GM19351 (cell line): Measurements from ENCODE around the gene CTSA.
A peak's percentile ranks its signal among the peaks of the same experiment; 100 is the strongest.
"Not testable (repeated sequence)": the region's sequence is repeated elsewhere in the genome, so short reads cannot be mapped to it uniquely, and the experiment has no call there.

Experiments
- ATAC-seq: cut with Tn5 transposase; IDR thresholded peaks from one replicate; pipeline ENCODE4 v1.9.1; 2021; ENCODE audit warnings: mild to moderate bottlenecking, moderate library complexity; ENCODE audit not compliant: unreplicated experiment

Gene CTSA

DNA sequence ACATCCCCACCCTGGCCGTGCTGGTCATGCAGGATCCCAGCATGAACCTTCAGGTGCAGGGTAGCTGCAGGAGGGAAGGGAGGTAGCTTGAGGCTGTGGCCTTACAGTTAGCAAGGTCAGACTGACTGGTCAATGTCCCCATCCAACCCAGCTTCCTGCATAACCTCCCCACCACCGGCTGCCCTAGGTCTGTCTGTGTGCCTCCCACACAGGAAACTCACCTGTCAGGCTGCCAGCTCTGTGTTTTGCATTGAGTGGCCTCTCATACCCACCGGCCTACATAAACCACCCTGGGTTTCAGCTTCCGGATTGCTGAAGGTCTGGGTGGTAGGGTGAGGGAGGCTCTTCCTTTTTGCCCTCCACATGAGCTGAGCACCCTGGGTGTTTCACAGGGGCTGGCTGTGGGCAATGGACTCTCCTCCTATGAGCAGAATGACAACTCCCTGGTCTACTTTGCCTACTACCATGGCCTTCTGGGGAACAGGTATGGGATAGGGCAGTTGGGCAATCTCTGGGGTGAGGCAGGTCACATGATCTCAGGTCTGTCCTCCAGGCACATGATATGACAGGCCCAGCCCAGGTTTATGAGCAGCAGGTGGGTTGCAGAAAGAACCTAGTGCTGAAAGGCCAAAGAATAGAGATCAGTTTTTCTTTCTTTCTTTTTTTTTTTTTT, 1.8 kb downstream of the CTSA start:
- ATAC-seq: no peak

GRCh38 chr20:45893831-45894230, 2.7 kb downstream of the CTSA start:
- ATAC-seq: no peak

DNA sequence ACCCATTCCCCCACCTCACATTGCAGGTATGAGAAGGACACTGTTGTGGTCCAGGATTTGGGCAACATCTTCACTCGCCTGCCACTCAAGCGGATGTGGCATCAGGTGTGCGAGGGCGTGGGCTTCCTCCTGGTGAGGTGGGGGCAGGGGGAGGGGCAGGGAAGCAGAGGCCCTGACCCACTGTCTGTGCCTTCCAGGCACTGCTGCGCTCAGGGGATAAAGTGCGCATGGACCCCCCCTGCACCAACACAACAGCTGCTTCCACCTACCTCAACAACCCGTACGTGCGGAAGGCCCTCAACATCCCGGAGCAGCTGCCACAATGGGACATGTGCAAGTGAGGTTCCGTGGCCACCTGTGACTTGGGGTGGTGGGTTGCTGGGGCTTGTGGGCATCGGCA, 3.7 kb downstream of the CTSA start:
- ATAC-seq: no peak

GRCh38 chr20:45896641-45897161, 5.6 kb downstream of the CTSA start:
- ATAC-seq: no peak

DNA sequence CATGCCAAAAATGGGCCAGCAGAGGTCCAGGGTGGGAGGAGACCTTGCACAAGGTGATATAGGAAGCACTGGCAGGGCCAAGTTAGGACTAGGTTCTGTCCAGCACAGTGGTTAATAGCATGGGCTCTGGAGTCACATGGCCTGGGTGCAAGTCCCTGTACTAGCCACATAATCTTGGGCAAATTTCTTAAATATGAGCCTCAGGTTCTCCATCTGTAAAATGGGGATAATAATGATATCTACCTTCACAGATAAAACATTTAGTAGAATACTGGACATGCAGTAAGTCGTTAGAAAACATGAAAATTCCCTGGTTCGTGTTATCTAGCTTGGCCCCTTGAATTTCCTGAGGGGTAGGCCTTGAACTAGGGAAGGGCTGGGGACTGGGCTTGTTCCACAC, 6.2 kb downstream of the CTSA start:
- no peak for ATAC-seq

DNA sequence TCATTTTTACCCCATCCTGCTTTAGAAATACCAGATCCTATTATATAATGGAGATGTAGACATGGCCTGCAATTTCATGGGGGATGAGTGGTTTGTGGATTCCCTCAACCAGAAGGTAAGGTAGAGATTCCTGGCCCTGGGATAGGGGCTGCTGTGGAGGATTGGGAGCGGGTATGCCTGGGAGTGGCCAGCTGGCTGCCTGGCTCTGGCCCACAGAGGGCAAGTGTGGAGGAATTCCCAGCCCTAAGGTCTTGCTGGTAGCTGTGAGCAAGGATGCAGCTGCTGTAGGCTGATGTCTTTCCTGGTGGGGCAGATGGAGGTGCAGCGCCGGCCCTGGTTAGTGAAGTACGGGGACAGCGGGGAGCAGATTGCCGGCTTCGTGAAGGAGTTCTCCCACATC, 6.6 kb downstream of the CTSA start:
- ATAC-seq: no peak

DNA sequence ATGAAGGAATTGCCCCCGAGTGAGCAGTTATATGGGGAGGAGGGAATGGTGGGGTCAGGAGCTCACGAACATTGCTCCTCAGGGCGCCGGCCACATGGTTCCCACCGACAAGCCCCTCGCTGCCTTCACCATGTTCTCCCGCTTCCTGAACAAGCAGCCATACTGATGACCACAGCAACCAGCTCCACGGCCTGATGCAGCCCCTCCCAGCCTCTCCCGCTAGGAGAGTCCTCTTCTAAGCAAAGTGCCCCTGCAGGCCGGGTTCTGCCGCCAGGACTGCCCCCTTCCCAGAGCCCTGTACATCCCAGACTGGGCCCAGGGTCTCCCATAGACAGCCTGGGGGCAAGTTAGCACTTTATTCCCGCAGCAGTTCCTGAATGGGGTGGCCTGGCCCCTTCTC, 7.2 kb downstream of the CTSA start:
- no peak for ATAC-seq

DNA sequence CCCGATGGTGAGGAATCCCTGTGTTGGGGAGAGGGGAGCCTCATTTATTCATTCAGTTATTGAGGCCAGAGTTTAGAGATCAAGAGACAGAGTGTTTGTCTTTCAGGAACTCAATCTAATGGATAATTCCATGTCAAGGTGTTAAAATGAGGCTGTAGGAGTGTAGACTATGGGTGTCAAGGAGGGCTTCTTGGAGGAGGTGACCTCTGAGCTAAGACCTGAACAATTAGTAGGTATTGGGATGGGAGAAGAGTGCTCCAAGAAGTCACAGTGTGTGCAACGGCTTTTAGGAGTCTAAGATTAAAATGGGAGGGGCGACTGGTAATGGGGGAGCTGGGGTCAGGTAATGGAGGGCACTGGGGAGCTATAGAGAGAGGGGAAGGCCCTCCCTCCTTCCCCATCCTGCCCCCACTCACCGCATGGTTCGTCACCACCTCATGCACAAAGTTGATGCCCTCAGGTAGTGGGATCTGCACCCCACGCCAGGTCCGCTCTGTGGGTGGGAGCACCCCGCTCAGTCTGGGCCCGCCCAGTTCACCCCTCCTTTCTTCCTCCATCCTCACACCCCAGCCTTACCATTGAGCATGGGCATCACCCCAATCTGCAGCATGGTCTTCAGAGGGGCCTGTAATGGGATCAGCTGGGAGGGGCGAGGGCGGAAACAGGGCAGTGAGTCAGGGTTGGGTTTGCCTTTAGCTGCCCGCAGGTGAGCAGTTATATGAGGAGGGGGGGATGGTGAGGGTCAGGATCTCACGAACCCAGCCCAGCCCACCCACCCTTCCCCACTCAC, 8.1 kb downstream of the CTSA start:
- ATAC-seq: no peak

DNA sequence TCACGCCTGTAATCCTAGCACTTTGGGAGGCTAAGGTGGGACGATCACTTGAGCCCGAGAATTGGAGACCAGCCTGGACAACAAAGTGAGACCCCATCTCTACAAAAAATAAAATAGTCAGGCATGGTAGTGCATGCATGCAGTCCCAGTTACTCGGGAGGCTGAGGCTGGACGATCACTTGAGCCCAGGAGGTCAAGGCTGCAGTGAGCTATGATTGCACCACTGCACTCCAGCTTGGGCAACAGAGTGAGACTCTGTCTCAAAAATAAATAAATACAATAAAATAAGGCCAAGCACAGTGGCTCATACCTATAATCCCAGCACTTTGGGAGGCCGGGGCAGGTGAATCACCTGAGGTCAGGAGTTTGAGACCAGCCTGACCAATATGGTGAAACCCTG, 10.2 kb downstream of the CTSA start:
- not testable (repeated sequence) for ATAC-seq

DNA sequence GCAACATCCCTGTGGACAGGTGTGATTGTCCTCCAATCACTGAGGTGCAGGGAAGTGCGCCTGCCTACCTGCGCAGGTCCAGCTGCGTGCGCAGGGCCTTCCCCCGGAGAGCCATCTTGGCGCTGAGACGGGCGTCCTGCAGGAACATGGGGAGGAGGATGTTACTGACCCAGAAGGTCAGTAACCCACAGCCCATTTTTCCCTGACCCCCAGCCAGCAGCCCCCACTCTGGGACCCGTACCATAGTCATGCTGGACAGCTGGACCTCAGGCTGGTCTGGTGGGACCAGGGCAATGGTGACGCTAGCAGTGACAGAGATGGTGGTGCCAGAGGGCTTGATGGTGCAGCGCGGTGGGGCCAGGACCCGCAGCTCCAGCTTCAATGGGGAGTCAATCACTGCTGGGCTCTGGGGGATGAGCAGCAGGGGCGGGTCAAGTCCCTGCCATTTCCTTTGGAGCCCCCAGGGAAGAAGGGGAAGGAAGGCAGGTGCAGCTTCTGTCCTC, 11.1 kb downstream of the CTSA start:
- no peak for ATAC-seq

- no peak for ATAC-seq
Observed at GRCh38 chr20:45904583-45905504, 13.7 kb downstream of the CTSA start.

GRCh38 chr20:45905505-45906079, 14.5 kb downstream of the CTSA start:
- ATAC-seq: no peak

DNA sequence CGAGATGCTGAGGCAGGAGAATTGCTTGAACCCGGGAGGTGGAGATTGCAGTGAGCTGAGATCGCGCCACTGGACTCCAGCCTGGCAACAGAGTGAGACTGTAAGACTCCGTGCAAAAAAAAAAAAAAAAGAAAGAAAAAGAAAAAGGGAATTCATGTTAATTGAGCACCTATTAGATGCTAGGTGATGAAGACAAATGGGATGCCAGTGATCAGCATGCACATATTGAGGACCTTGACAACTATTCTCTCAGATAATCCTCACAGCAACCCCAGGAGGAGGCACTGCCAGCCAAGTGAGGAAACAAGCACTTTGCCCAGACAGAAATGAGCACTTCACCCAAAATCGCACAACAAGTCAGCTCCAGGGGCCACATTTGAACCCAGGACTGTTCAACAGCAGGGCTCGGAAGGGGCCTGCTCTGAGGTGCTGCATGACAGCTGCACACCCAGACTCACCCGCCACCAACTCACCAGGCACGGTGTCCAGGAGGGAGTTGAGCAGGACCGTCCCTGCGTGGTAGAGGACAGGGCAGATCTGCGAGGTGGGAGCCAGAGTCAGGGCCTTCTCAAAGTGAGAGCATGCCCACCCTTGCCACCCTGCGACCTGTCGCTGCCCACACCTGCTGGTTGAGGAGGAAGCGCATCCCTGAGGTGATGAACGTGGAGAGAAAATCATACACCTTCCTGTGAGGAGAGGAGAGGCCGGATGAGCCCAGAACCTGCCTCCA, 16.2 kb downstream of the CTSA start:
- ATAC-seq: no peak

- no peak for ATAC-seq
Observed at GRCh38 chr20:45908084-45908483, 16.9 kb downstream of the CTSA start.

- no peak for ATAC-seq
Observed at GRCh38 chr20:45909336-45909808, 18.2 kb downstream of the CTSA start.

- no peak for ATAC-seq
Observed at GRCh38 chr20:45909817-45910669, 18.9 kb downstream of the CTSA start.

DNA sequence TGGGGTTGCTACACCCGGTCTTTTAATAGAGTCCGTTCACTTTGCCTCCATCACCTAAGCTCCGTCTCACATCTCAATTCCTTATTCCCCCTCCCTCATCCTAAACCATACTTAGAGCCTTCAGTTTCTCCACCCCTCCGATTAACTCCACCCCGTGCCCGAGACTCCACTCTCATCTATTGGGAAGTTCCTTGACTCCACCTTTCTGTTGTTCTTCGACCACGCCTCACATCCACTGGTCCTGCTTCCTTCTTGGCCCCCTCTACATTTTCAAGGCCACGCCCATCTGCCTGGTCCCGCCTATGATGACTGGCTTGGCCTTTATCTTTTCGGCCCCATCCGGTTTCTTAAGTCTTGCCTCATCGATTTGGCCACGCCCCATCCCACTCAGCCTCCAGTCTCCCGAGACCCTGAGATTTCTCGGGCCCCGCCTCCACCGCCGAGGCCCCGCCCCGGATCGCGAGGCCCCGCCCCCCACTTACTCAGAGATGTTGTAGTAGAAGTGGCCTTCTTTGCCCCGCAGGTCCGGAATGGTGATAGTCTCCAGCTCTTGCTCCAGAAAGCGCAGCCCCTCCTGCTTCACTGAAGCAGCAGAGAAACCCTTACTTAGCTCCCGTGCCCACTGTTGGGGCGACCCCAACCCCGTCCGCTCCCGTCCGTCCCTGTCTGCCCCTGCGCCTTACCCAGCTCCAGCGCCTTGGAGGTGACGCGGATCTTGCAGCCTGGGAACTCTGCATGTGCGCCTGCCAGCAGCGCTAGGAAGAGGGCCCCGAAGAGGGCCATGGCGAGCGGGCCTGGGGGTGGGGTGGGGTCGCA, 19.7 kb downstream of the CTSA start:
- peak; percentile 87 for ATAC-seq
